Osteocyte (in vitro differentiated cells): ENCODE results near the gene RIN3. TPM values are rescaled to one million over a fixed set of nuclear protein-coding genes. Genes with fewer than 3 reads are reported as not detected.

Experiments
- DNase-seq: peaks from one replicate; pipeline ENCODE4 v3.0.0; 2021; ENCODE audit warnings: mixed read lengths; ENCODE audit not compliant: unreplicated experiment; ENCODE audit errors: extremely low spot score
- H3K27ac Mint-ChIP-seq: one replicate; pipeline ENCODE4 v1.8.0; 2021; ENCODE audit warnings: mild to moderate bottlenecking, mixed read lengths; ENCODE audit not compliant: unreplicated experiment
- H3K27me3 Mint-ChIP-seq: one replicate; pipeline ENCODE4 v1.8.0; 2021; ENCODE audit warnings: mixed read lengths; ENCODE audit not compliant: unreplicated experiment
- H3K36me3 Mint-ChIP-seq: one replicate; pipeline ENCODE4 v1.8.0; 2021; ENCODE audit warnings: mixed read lengths; ENCODE audit not compliant: unreplicated experiment
- H3K4me1 Mint-ChIP-seq: one replicate; pipeline ENCODE4 v1.8.0; 2021; ENCODE audit warnings: mixed read lengths; ENCODE audit not compliant: unreplicated experiment
- H3K4me3 Mint-ChIP-seq: one replicate; pipeline ENCODE4 v1.8.0; 2021; ENCODE audit warnings: mild to moderate bottlenecking, moderate library complexity, mixed read lengths; ENCODE audit not compliant: unreplicated experiment
- H3K9me3 Mint-ChIP-seq: one replicate; pipeline ENCODE4 v1.8.0; 2021; ENCODE audit warnings: mixed read lengths; ENCODE audit not compliant: unreplicated experiment
- total RNA-seq: library from RNA; stranded (reverse); gene quantifications from 2 replicates; pipeline ENCODE4 v1.2.1, GENCODE V29; 2021
- TF ChIP-seq, protein P1 (sequence below): fragments of 200-600 bp; sonication (generic); IDR thresholded peaks from 2 replicates; pipeline ENCODE4 v1.5.0; 2021; ENCODE audit warnings: antibody characterized with exemption, mild to moderate bottlenecking, moderate library complexity

RIN3 gene
- total RNA-seq, 1 donor from 2014 or later, result 26.7 TPM

GRCh38 chr14:92563765-92564285, 50.2 kb downstream of the RIN3 start:
- no peaks in the 10 kb centered on the region for H3K27me3 Mint-ChIP-seq
- H3K36me3 Mint-ChIP-seq, result peaks cover 17% of the 10 kb centered on the region
- peaks cover 8% of the 10 kb centered on the region for H3K9me3 Mint-ChIP-seq
- peaks cover 18% of the 10 kb centered on the region for H3K4me1 Mint-ChIP-seq
- no peak for DNase-seq
- no peak overlapping the region for H3K27ac Mint-ChIP-seq
- H3K4me3 Mint-ChIP-seq, result no peak overlapping the region
- TF ChIP-seq, protein P1, sequence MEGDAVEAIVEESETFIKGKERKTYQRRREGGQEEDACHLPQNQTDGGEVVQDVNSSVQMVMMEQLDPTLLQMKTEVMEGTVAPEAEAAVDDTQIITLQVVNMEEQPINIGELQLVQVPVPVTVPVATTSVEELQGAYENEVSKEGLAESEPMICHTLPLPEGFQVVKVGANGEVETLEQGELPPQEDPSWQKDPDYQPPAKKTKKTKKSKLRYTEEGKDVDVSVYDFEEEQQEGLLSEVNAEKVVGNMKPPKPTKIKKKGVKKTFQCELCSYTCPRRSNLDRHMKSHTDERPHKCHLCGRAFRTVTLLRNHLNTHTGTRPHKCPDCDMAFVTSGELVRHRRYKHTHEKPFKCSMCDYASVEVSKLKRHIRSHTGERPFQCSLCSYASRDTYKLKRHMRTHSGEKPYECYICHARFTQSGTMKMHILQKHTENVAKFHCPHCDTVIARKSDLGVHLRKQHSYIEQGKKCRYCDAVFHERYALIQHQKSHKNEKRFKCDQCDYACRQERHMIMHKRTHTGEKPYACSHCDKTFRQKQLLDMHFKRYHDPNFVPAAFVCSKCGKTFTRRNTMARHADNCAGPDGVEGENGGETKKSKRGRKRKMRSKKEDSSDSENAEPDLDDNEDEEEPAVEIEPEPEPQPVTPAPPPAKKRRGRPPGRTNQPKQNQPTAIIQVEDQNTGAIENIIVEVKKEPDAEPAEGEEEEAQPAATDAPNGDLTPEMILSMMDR, result no peak

DNA sequence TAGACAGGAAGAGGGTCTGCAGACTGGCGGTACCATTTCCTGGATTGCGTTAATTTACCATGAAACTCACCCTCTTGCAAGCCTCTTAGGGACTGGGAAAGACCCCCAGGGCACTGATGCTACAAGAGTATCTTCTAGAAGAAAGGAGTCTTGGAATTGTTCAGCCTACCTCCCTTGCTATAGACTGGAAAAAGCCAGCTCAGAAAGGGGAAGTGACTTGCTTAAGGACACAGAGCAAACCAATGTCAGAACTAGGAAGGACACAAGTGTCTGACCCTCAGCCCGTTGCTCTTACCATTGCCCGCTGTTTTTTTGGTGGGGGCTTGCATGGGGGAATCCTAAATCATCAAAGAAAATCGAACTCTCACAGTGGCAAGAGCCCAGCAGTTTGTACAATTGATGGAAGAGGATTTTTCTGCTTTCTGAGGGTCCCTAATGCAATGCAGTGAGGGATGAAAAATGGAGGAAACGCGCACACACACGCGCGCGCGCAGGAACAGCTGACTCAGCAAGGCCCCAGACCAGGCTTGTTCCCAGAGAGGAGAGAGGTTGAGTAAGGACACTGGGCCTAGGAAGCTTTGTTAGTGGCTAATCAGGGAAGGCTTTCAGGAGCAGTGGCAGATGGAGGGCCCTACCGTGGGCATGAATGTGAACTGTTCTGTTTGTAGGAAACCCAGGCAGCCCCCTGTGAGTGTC, 50.9 kb downstream of the RIN3 start:
- DNase-seq, result no peak
- Mint-ChIP-seq H3K27me3 (no peaks in the 10 kb centered on the region), H3K36me3 (peaks cover 15% of the 10 kb centered on the region), H3K4me1 (peaks cover 18% of the 10 kb centered on the region), H3K27ac (peak overlapping the region; percentile 18), H3K4me3 (no peak overlapping the region), H3K9me3 (peaks cover 8% of the 10 kb centered on the region)
- TF ChIP-seq, protein P1, result no peak

DNA sequence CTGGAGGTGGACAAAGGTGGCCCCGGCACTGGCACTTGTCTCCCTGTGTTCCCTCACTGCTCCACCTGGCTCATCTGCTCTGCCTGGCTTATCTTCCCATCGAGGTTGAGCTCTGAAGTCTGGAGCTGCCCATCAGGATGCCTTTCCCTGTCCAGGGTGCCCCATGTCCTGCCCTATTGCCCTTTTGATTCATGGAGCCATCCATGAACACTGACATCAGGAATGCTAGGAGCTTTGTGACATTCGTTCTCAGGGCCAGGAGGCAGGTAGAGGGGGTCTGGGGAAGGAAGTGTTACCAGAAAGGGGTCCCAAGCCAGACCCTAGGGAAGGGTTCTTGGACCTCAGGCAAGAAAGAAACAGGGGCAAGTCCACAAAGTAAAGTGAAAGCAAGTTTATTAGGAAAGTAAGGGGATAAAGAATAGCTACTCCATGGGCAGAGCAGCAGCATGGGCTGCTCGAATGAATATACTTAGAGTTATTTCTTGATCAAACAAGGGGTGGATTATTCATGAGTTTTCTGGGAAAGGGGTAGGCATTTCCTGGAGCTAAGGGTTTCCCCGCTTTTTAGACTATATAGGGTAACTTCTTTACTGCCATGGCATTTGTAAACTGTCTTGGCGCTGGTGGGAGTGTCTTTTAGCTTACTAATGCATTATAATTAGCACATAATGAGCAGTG, 51.6 kb downstream of the RIN3 start:
- Mint-ChIP-seq H3K36me3 (peaks cover 13% of the 10 kb centered on the region), H3K4me3 (no peak overlapping the region), H3K27ac (no peak overlapping the region), H3K27me3 (no peaks in the 10 kb centered on the region), H3K4me1 (peaks cover 18% of the 10 kb centered on the region), H3K9me3 (peaks cover 8% of the 10 kb centered on the region)
- TF ChIP-seq, protein P1, result no peak
- DNase-seq, result no peak

DNA sequence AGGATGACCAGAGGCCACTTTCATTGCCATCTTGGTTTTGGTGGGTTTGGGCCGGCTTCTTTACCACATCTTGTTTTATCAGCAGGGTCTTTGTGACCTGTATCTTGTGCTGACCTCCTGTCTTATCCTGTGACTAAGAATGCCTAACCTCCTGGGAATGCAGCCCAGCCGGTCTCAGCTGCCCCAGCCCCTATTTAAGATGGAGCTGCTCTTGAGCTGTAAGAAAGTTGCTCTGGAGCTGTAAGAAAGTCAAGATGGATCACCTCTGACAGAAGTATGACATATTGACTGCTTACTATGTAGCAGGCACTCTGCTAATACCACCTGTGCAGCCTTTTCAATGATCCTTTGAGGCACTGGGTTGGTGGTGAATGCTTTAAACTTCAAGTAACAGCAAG, 52.1 kb downstream of the RIN3 start:
- Mint-ChIP-seq H3K4me1 (peaks cover 18% of the 10 kb centered on the region), H3K9me3 (peaks cover 8% of the 10 kb centered on the region), H3K27ac (no peak overlapping the region), H3K36me3 (peaks cover 11% of the 10 kb centered on the region), H3K27me3 (no peaks in the 10 kb centered on the region), H3K4me3 (no peak overlapping the region)
- TF ChIP-seq, protein P1, result no peak
- DNase-seq, result no peak

- no peak for DNase-seq
- peaks cover 20% of the 10 kb centered on the region for H3K4me1 Mint-ChIP-seq
- TF ChIP-seq, protein P1, result no peak
- H3K36me3 Mint-ChIP-seq, result peaks cover 15% of the 10 kb centered on the region
- no peak overlapping the region for H3K4me3 Mint-ChIP-seq
- peaks cover 8% of the 10 kb centered on the region for H3K9me3 Mint-ChIP-seq
- H3K27ac Mint-ChIP-seq, result no peak overlapping the region
- no peaks in the 10 kb centered on the region for H3K27me3 Mint-ChIP-seq
Observed at GRCh38 chr14:92567173-92567725, 53.7 kb downstream of the RIN3 start.
